Measurements from ENCODE around the gene PRKAG2. TPM values are rescaled to one million over a fixed set of nuclear protein-coding genes. Genes with fewer than 3 reads are reported as not detected.

Gene PRKAG2
- total RNA-seq, 1 donor from 2014 or later: 130 TPM

GRCh38 chr7:151818674-151819519 is 58.0 kb downstream of the PRKAG2 start:
- H3K36me3 ChIP-seq: no peaks in the 10 kb centered on the region
- no peak for TF ChIP-seq CTCF (IDR thresholded peaks at IDR 0.05; ENCODE audit: borderline replicate concordance)
- DNase-seq: no peak

GRCh38 chr7:151817981-151818673 is 58.8 kb downstream of the PRKAG2 start:
- no peaks in the 10 kb centered on the region for H3K27me3 ChIP-seq (ENCODE audit: low read depth)
- no peaks in the 10 kb centered on the region for H3K9me3 ChIP-seq (replicated peaks)
- no peaks in the 10 kb centered on the region for H3K36me3 ChIP-seq
- no peak for TF ChIP-seq CTCF (IDR thresholded peaks at IDR 0.05; ENCODE audit: borderline replicate concordance)
- no peak overlapping the region for H3K4me3 ChIP-seq
- DNase-seq: no peak
- H3K4me1 ChIP-seq: peaks cover 22% of the 10 kb centered on the region
- H3K27ac ChIP-seq (replicated peaks): no peak overlapping the region
- intact Hi-C loops (cut with micrococcal nuclease): no loop called here

More at GRCh38 chr7:151818674-151819519, 58.0 kb downstream of the PRKAG2 start:
- Histone ChIP-seq H3K4me3 (no peak overlapping the region), H3K27ac (replicated peaks) (no peak overlapping the region), H3K9me3 (replicated peaks) (no peaks in the 10 kb centered on the region), H3K4me1 (peaks cover 30% of the 10 kb centered on the region), H3K27me3 (ENCODE audit: low read depth) (no peaks in the 10 kb centered on the region)
- intact Hi-C loops (cut with micrococcal nuclease): no loop called here

GRCh38 chr7:151817315-151817690 is 59.6 kb downstream of the PRKAG2 start:
- no peak for TF ChIP-seq CTCF (IDR thresholded peaks at IDR 0.05; ENCODE audit: borderline replicate concordance)
- H3K4me1 ChIP-seq: peaks cover 14% of the 10 kb centered on the region
- no peak overlapping the region for H3K27ac ChIP-seq (replicated peaks)
- no peak overlapping the region for H3K4me3 ChIP-seq
- DNase-seq: no peak
- no peaks in the 10 kb centered on the region for H3K36me3 ChIP-seq
- intact Hi-C loops (cut with micrococcal nuclease): no loop called here
- H3K27me3 ChIP-seq (ENCODE audit: low read depth): no peaks in the 10 kb centered on the region
- no peaks in the 10 kb centered on the region for H3K9me3 ChIP-seq (replicated peaks)

- no peak for DNase-seq
Measured at GRCh38 chr7:151816562-151817314, 60.2 kb downstream of the PRKAG2 start.

More at GRCh38 chr7:151816562-151817314, 60.2 kb downstream of the PRKAG2 start:
- Histone ChIP-seq H3K4me3 (no peak overlapping the region), H3K27ac (replicated peaks) (no peak overlapping the region), H3K9me3 (replicated peaks) (no peaks in the 10 kb centered on the region), H3K4me1 (peaks cover 13% of the 10 kb centered on the region), H3K36me3 (no peaks in the 10 kb centered on the region), H3K27me3 (ENCODE audit: low read depth) (no peaks in the 10 kb centered on the region)
- no peak for TF ChIP-seq CTCF (IDR thresholded peaks at IDR 0.05; ENCODE audit: borderline replicate concordance)
- intact Hi-C loops (cut with micrococcal nuclease): no loop called here
